T-cell (primary cell): ENCODE measurements around the gene SHISA6. TPM values are rescaled to one million over a fixed set of nuclear protein-coding genes. Genes with fewer than 3 reads are reported as not detected.

Experiments
- ATAC-seq, 4 experiments: fragments of 200-7000 bp in 3 of 4; fragments of 150-1000 bp in 1 of 4; cut with Tn5 transposase; replicated peaks in 1 of 4; 1 replicate in 3 of 4; 2 replicates in 1 of 4; pipeline ENCODE4 v1.10.0; 2021; ENCODE audit warnings: moderate library complexity in 3 of 4, mild to moderate bottlenecking in 2 of 4, moderate number of reproducible peaks in 1 of 4
- CTCF ChIA-PET, 2 donors: fragments of 300-600 bp; sonication (Branson Sonifier 250); formaldehyde crosslinking; loops; one replicate each; lab custom pipeline; 2022; ENCODE audit warnings: antibody characterized with exemption in 2 of 2; lab: Charles Lee
- POLR2A ChIA-PET, 2 donors: fragments of 300-600 bp; sonication (Branson Sonifier 250); formaldehyde crosslinking; loops; one replicate each; lab custom pipeline; 2022; ENCODE audit warnings: antibody characterized with exemption in 2 of 2; lab: Charles Lee
- DNase-seq, 35 experiments: peaks; one replicate each; pipeline versions ENCODE4 v3.0.0 to v3.0.0-alpha.2; 2013 to 2023
- H3K27ac ChIP-seq: one replicate; pipeline ENCODE4 v1.5.1; 2013; ENCODE audit warnings: low read length
- H3K27me3 ChIP-seq, 2 experiments: replicated peaks in 1 of 2; 1 replicate in 1 of 2; 2 replicates in 1 of 2; pipeline versions ENCODE4 v1.6.1 to v1.7.0; 2013; ENCODE audit warnings: low read length in 1 of 2, mixed read lengths in 1 of 2; ENCODE audit not compliant: control insufficient read depth in 2 of 2, insufficient read depth in 2 of 2; ENCODE audit errors: extremely low read depth in 1 of 2
- H3K36me3 ChIP-seq, 2 donors: 1 replicate in 1 of 2; 2 replicates in 1 of 2; pipeline versions ENCODE4 v1.6.1 to v1.7.0; 2013; ENCODE audit warnings: low read length in 1 of 2; ENCODE audit not compliant: control insufficient read depth in 2 of 2, insufficient read depth in 1 of 2; ENCODE audit errors: extremely low read depth in 1 of 2
- H3K4me1 ChIP-seq, 2 experiments: 1 replicate in 1 of 2; 2 replicates in 1 of 2; pipeline versions ENCODE4 v1.6.1 to v1.7.0; 2013; ENCODE audit warnings: low read length in 2 of 2, mixed read lengths in 1 of 2; ENCODE audit not compliant: insufficient read depth in 2 of 2, control insufficient read depth in 1 of 2; ENCODE audit errors: extremely low read depth in 1 of 2
- H3K4me3 ChIP-seq, 2 donors: 1 replicate in 1 of 2; 2 replicates in 1 of 2; pipeline versions ENCODE4 v1.5.1 to v1.7.0; 2013; ENCODE audit warnings: mild to moderate bottlenecking in 2 of 2, low read length in 1 of 2, moderate library complexity in 1 of 2; ENCODE audit not compliant: control insufficient read depth in 1 of 2; ENCODE audit errors: extremely low read depth in 1 of 2
- H3K9me3 ChIP-seq: 2 replicates; pipeline ENCODE4 v1.7.0; 2013
- H3K27ac Mint-ChIP-seq, 2 donors: one replicate each; pipeline ENCODE4 v1.8.0; 2020 to 2021; ENCODE audit warnings: mild to moderate bottlenecking in 2 of 2, mixed read lengths in 2 of 2
- H3K27me3 Mint-ChIP-seq, 2 donors: one replicate each; pipeline ENCODE4 v1.8.0; 2021 to 2022; ENCODE audit warnings: mixed read lengths in 2 of 2
- H3K36me3 Mint-ChIP-seq: one replicate; pipeline ENCODE4 v1.8.0; 2021; ENCODE audit warnings: mixed read lengths
- H3K4me1 Mint-ChIP-seq, 3 donors: one replicate each; pipeline ENCODE4 v1.8.0; 2020 to 2022; ENCODE audit warnings: mixed read lengths in 3 of 3, mild to moderate bottlenecking in 1 of 3
- H3K4me3 Mint-ChIP-seq, 3 donors: one replicate each; pipeline ENCODE4 v1.8.0; 2020 to 2022; ENCODE audit warnings: mild to moderate bottlenecking in 3 of 3, mixed read lengths in 3 of 3, moderate library complexity in 3 of 3
- H3K9me3 Mint-ChIP-seq, 3 donors: one replicate each; pipeline ENCODE4 v1.8.0; 2020 to 2022; ENCODE audit warnings: mixed read lengths in 3 of 3
- WGBS: methylation state at CpG from one replicate; pipeline ENCODE4 v1.1.5; 2013; ENCODE audit warnings: missing lambda C conversion rate; ENCODE audit not compliant: insufficient coverage; 5-methylcytosine and 5-hydroxymethylcytosine counted together
- total RNA-seq, 35 experiments: library from RNA in 6 of 35; stranded (reverse) in 6 of 35; fragments of 120-200 nt in 1 of 35; gene quantifications; one replicate each; pipeline versions ENCODE4 v1.2.1 to v1.2.4 and lab custom pipeline; 2013 to 2026

SHISA6 gene
- total RNA-seq, 5 donors from 2014 or later (not counting 1 experiment from before 2014, with no cell fraction given) = not detected

- Mint-ChIP-seq H3K9me3 (peaks cover 0 to 12% (median 12%) of the 10 kb centered on the region in 3 donors), H3K36me3 (no peaks in the 10 kb centered on the region), H3K4me1 (no peaks in the 10 kb centered on the region), H3K4me3 (no peak overlapping the region), H3K27me3 (no peaks in the 10 kb centered on the region), H3K27ac (no peak overlapping the region)
- Histone ChIP-seq H3K36me3 (no peaks in the 10 kb centered on the region), H3K27ac (no peak overlapping the region), H3K27me3 (peaks cover 0 to 10% of the 10 kb centered on the region in 2 experiments), H3K4me1 (no peaks in the 10 kb centered on the region), H3K4me3 (no peak overlapping the region), H3K9me3 (no peaks in the 10 kb centered on the region)
- 72% methylated on average over 5 of the region's 8 CpGs for WGBS
- ATAC-seq = no peak
- ChIA-PET POLR2A (no interaction called here), CTCF (no interaction called here)
- DNase-seq = no peak
These were observed 31.2 kb downstream of the SHISA6 start for GRCh38 chr17:11272191-11272590.

GRCh38 chr17:11273596-11273995 is 32.6 kb downstream of the SHISA6 start:
- Mint-ChIP-seq H3K27me3 (no peaks in the 10 kb centered on the region), H3K36me3 (no peaks in the 10 kb centered on the region), H3K27ac (no peak overlapping the region), H3K4me3 (no peak overlapping the region), H3K4me1 (no peaks in the 10 kb centered on the region), H3K9me3 (peaks cover 0 to 14% (median 9%) of the 10 kb centered on the region in 3 donors)
- no peak overlapping the region for H3K27ac ChIP-seq
- no peaks in the 10 kb centered on the region for H3K4me1 ChIP-seq
- no peaks in the 10 kb centered on the region for H3K36me3 ChIP-seq
- no peak for ATAC-seq
- H3K27me3 ChIP-seq = peaks cover 0 to 10% of the 10 kb centered on the region in 2 experiments
- 84% methylated on average over 9 of the region's 9 CpGs for WGBS
- CTCF ChIA-PET = no interaction called here
- no peak overlapping the region for H3K4me3 ChIP-seq
- POLR2A ChIA-PET = no interaction called here
- H3K9me3 ChIP-seq = no peaks in the 10 kb centered on the region
- no peak for DNase-seq

DNA sequence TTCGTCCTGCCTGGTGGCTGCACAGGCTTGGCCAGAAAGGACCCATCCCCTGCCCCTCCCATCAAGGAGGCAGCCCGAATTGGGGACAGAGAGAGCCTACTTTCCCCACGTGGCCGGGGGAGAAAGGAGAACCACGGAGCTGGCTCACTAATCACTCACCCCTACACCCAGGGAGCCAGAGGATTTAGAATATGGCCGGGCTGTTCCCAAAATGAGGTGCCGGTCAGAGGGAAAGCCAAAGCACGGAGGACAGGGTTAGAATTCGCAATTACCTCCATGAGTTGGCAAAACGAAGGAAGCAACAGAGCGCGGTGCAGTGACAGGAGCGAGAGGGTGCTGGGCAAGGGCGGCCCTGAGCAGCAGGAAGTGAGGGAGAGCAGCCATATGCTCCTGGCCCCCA is 33.1 kb downstream of the SHISA6 start:
- POLR2A ChIA-PET = no interaction called here
- 87% methylated on average over 9 of the region's 14 CpGs for WGBS
- CTCF ChIA-PET = no interaction called here
- Histone ChIP-seq H3K27me3 (peaks cover 0 to 10% of the 10 kb centered on the region in 2 experiments), H3K4me1 (no peaks in the 10 kb centered on the region), H3K36me3 (no peaks in the 10 kb centered on the region), H3K4me3 (peak overlapping the region in 1 of 2 donors; percentile 15), H3K27ac (no peak overlapping the region), H3K9me3 (no peaks in the 10 kb centered on the region)
- no peaks in the 10 kb centered on the region for H3K4me1 Mint-ChIP-seq
- no peak overlapping the region for H3K4me3 Mint-ChIP-seq
- no peak overlapping the region for H3K27ac Mint-ChIP-seq
- H3K9me3 Mint-ChIP-seq = peaks cover 0 to 13% (median 9%) of the 10 kb centered on the region in 3 donors
- no peaks in the 10 kb centered on the region for H3K36me3 Mint-ChIP-seq
- no peak for ATAC-seq
- H3K27me3 Mint-ChIP-seq = no peaks in the 10 kb centered on the region
- DNase-seq = no peak

DNA sequence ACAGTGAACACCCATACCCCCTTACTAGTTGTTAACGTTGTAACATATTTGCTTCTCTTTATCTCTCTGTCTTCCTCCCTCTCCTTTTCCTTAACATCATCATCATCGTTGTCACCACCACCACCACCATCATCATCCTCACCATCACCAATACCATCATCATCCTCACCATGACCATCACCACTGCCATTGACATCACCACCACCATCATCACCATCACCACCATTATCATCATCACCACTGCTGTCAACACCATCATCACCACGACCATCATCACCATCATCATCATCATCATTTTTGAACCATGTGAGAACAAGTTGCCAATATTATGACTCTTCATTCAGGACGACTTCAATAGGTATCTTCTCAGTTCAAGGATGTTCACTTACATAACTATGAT is 35.5 kb downstream of the SHISA6 start:
- ChIA-PET POLR2A (no interaction called here), CTCF (no interaction called here)
- WGBS = 67% methylated on average over 3 of the region's 4 CpGs
- Histone ChIP-seq H3K27me3 (peaks cover 0 to 5% of the 10 kb centered on the region in 2 experiments), H3K36me3 (no peaks in the 10 kb centered on the region), H3K4me3 (no peak overlapping the region), H3K27ac (no peak overlapping the region), H3K9me3 (no peaks in the 10 kb centered on the region), H3K4me1 (no peaks in the 10 kb centered on the region)
- no peak for ATAC-seq
- H3K4me1 Mint-ChIP-seq = no peaks in the 10 kb centered on the region
- H3K27me3 Mint-ChIP-seq = no peaks in the 10 kb centered on the region
- H3K9me3 Mint-ChIP-seq = peaks cover 3 to 17% (median 11%) of the 10 kb centered on the region in 3 donors
- no peaks in the 10 kb centered on the region for H3K36me3 Mint-ChIP-seq
- H3K4me3 Mint-ChIP-seq = no peak overlapping the region
- H3K27ac Mint-ChIP-seq = no peak overlapping the region
- no peak for DNase-seq

- Mint-ChIP-seq H3K9me3 (peaks cover 4 to 11% (median 8%) of the 10 kb centered on the region in 3 donors), H3K27me3 (no peaks in the 10 kb centered on the region), H3K36me3 (no peaks in the 10 kb centered on the region), H3K27ac (no peak overlapping the region), H3K4me1 (no peaks in the 10 kb centered on the region), H3K4me3 (no peak overlapping the region)
- ATAC-seq (no peak), DNase-seq (no peak)
- ChIA-PET POLR2A (no interaction called here), CTCF (no interaction called here)
- no peaks in the 10 kb centered on the region for H3K9me3 ChIP-seq
- peaks cover 0 to 2% of the 10 kb centered on the region in 2 experiments for H3K27me3 ChIP-seq
- H3K4me1 ChIP-seq = no peaks in the 10 kb centered on the region
- H3K36me3 ChIP-seq = no peaks in the 10 kb centered on the region
- H3K27ac ChIP-seq = no peak overlapping the region
- H3K4me3 ChIP-seq = no peak overlapping the region
- WGBS = 72% methylated on average over 7 of the region's 15 CpGs
These were observed 37.4 kb downstream of the SHISA6 start for GRCh38 chr17:11278186-11278991.

- CTCF ChIA-PET = no interaction called here
- no peak overlapping the region for H3K4me3 Mint-ChIP-seq
These were observed 37.9 kb downstream of the SHISA6 start for GRCh38 chr17:11278992-11279270.

More at GRCh38 chr17:11278992-11279270, 37.9 kb downstream of the SHISA6 start:
- Histone ChIP-seq H3K27ac (no peak overlapping the region), H3K36me3 (no peaks in the 10 kb centered on the region), H3K9me3 (no peaks in the 10 kb centered on the region), H3K4me3 (no peak overlapping the region), H3K27me3 (peaks cover 0 to 2% of the 10 kb centered on the region in 2 experiments), H3K4me1 (no peaks in the 10 kb centered on the region)
- DNase-seq (no peak), ATAC-seq (no peak)
- POLR2A ChIA-PET = no interaction called here
- no peaks in the 10 kb centered on the region for H3K4me1 Mint-ChIP-seq
- no peaks in the 10 kb centered on the region for H3K27me3 Mint-ChIP-seq
- H3K36me3 Mint-ChIP-seq = no peaks in the 10 kb centered on the region
- 58% methylated on average over 3 of the region's 3 CpGs for WGBS
- no peak overlapping the region for H3K27ac Mint-ChIP-seq
- peaks cover 4 to 11% (median 8%) of the 10 kb centered on the region in 3 donors for H3K9me3 Mint-ChIP-seq
